Right lung (tissue), 5 donors: ENCODE results near the gene TMEM179. TPM values are rescaled to one million over a fixed set of nuclear protein-coding genes. Genes with fewer than 3 reads are reported as not detected.

Source experiments
- DNase-seq, 2 donors: peaks; one replicate each; pipeline ENCODE4 v3.0.0-alpha.2; 2013
- polyA plus RNA-seq, 5 donors: library from polyadenylated mRNA; unstranded; fragments of 120-200 nt; gene quantifications; one replicate each; pipeline versions ENCODE4 v1.2.1 to v1.2.3, GENCODE V29; 2013; ENCODE audit warnings: inconsistent platforms in 1 of 5, low replicate concordance in 1 of 5; ENCODE audit not compliant: insufficient read length in 5 of 5, insufficient read depth in 1 of 5

TMEM179 gene
- polyA plus RNA-seq, 5 donors, result 1.1 to 1.8 (median 1.4) TPM

GRCh38 chr14:104600141-104600643 is 4.4 kb downstream of the TMEM179 start:
- DNase-seq, result no peak

DNA sequence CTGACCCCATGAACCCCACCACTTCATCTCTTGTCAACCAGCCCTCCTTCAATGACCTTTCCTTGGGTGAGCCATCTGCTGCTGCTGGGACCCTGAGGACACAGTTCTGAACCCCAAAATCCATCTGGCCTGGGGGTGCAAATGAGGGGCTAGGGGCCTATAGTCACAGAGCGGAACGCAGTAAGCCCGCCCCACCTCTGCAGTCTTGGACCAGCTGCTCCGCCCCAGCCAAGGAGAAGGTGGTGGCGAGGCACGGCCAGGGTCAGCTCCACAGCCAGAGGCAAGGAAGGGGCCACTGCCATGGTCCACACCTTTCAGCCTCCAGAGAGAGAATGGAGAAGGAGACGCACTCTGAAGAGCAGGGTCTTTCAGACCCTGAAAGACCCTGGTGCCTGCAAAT is 5.1 kb downstream of the TMEM179 start:
- DNase-seq, result no peak

DNA sequence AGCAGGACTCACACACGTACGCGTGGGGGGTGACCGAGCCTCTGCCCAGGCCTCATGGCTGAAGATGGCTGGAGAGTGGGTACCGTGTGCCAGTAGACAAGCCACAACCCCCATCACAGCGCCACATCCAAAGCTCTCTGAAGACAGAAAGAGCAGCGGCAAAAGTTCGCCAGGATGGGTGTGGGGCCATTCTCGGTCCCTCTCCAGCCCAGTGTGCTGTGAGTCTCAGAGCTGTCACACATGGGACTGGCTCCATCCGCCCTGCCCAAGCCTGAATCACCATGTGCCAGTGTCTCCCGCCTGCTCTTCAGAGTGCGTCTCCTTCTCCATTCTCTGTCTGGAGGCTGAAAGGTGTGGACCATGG is 5.7 kb downstream of the TMEM179 start:
- no peak for DNase-seq

GRCh38 chr14:104598039-104598909 is 6.3 kb downstream of the TMEM179 start:
- DNase-seq, result no peak

- no peak for DNase-seq
Measured at GRCh38 chr14:104597576-104597975, 7.0 kb downstream of the TMEM179 start.

- no peak for DNase-seq
Measured at GRCh38 chr14:104596927-104597351, 7.6 kb downstream of the TMEM179 start.

DNA sequence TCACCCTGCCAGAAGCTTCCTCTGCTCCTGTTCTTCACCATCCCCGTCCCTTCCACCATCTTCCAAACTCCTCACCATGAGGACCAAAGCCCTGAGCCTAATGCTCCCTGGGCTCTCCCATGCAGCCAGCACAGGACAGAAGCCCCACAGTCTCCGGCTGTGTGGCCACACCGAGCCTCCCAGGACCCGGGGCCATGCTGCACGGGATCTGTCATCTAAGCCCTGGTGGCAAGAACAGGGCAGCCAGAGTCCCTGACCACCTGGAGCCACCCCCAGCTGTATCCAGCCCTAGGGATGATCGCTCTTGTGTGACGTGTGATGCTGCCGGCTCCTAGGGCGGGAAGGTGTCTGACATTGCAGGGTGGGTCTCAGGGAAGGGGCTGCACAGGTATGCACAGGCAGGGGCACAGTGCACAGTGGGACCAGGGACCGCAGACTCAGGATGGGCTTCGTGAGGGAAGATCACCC is 8.1 kb downstream of the TMEM179 start:
- DNase-seq, result no peak

DNA sequence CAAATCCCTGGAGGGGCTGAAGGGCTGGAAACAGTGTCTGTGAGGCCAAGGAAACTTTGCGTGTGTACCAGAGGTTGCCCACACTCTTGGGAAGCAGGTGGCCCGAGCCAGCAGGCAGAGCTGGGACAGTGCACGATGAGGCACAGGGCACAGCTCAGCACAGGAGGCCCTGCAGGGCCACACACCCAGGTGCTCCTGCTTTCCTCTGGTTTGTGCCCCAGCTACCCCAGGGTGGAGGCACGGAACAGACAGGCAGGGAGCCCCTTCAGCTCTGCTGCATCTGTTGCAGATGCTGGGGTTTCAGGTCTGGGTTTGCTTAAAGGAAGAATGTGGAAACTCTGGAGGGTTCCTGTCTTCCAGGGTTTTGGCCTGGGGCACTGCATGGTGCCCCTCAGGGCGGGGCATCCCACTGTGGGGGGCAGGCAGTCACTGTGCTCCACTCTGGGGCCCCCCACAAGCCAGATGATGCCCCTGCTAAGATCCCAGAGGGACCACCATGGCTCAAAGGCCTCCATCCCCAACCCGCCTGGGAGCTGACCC is 8.6 kb downstream of the TMEM179 start:
- no peak for DNase-seq

- no peak for DNase-seq
Measured at GRCh38 chr14:104595116-104595675, 9.4 kb downstream of the TMEM179 start.

- DNase-seq, result no peak
Measured at GRCh38 chr14:104594310-104595046, 10.1 kb downstream of the TMEM179 start.

DNA sequence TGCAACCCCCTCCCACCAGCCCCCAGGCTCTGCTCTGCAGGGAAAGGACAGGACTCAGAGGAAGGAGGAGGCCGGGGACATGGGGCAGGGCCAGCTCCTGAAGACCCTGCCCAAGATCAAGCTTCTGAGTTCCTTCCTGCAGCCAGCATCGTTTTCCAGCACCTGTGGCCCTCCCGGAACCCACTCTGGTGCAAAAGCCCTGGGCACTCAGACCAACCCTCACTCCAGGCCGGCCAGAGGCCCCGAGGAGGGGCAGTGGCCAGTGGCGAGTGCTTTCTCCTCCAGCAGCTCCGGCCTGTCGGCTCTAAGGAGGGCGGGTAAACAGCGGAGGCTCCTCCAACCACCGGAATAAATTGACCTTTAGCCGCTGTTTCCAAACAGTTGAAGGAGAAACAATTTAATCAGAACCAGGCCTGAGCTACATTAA is 10.8 kb downstream of the TMEM179 start:
- no peak for DNase-seq

DNA sequence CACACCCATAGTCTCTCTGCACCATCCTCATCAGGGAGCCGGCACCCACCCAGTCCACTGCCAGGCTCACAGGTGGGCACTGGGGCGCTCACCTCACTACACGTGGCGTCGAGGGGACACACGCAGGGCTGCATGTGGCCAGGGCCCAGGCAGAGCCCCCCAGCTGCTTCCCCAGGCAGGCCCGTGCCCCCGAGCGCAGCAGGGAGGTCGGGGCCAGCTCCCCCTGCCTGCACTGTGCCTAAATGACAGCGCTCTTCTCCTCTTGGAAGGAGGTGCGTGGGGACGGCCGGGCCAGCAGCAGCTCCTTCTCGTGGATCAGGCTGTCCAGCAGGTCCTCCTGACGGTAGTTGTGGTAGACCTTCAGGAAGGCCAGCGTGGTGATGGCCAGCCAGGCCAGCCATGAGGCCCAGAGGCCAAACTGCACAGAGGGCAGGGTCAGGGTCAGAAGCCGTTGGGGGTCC is 11.3 kb downstream of the TMEM179 start:
- DNase-seq, result no peak

DNA sequence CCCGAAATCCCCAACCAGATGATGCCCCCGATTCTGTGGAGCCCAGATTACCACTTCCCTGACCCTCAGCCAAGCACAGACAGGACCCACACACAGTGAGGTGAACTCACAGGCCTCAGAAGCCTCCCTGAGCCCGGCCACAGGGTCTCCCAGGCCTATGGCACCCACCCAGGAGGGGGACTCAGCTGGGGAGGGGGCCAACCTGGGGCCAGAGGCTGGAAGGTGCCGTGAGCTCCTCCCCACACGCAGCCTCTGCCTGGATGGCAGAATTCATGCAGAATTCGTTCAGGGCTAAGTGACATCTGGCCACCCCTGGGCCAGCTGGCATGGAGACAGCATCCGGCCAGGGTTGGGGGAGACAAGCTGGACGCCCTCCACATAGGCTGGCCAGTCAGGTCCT is 11.8 kb downstream of the TMEM179 start:
- DNase-seq, result no peak

GRCh38 chr14:104592292-104592672 is 12.3 kb downstream of the TMEM179 start:
- no peak for DNase-seq

DNA sequence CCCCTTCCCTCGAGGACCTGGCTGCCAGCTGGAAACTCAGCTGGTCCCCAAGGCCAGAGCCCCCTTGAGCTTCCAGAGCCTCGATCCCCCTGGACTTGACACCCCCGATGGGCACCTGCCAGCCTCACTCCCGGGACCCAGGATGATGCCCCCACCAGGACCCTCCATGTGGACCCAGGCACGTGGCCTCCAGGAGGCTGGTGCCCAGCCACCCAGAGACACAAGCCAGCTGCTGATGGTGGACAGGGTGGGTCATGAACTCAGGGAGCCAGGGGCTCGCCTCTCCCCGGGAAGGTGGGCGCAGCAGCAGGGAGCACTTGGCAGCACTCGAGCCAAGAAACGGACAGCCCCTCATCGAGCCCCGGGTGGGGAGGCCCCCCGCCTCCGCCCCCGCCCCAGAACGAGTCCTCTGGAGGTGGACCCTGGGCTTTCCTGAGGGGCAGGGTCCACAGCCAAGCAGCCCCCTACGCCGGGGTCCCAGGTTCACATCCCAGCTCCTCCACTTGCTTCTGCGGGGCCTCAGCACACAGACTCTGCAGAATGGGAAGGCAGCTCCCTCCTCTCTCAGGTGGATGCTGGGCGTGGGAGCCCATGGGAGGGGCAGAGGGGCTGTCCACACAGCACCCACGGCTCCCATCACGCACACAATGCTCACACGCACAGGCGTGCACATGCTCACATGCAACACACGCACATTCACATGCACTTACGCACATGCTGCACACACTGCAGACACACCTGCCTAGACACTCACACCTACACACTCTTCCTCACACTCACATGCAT is 12.9 kb downstream of the TMEM179 start:
- no peak for DNase-seq

DNA sequence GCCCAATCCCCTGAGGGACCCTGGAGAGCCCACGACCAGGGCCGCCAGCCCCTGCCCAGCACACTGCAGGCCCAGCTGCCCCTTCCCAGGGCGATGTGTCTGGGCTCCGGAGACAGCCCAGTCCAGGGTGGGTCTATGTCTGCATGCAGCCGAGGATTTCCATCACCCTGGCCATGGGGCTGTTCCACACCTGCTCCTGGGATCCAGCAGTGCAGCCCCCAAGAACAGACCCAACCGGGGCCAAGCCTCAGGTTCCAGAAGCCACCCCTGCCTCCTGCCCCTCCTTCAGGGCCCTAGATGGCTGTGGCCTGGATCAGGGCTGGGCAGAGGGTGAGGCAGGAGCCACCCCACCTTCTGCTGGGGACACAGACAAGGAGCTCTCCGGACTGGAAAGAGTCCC is 13.5 kb downstream of the TMEM179 start:
- DNase-seq, result no peak

DNA sequence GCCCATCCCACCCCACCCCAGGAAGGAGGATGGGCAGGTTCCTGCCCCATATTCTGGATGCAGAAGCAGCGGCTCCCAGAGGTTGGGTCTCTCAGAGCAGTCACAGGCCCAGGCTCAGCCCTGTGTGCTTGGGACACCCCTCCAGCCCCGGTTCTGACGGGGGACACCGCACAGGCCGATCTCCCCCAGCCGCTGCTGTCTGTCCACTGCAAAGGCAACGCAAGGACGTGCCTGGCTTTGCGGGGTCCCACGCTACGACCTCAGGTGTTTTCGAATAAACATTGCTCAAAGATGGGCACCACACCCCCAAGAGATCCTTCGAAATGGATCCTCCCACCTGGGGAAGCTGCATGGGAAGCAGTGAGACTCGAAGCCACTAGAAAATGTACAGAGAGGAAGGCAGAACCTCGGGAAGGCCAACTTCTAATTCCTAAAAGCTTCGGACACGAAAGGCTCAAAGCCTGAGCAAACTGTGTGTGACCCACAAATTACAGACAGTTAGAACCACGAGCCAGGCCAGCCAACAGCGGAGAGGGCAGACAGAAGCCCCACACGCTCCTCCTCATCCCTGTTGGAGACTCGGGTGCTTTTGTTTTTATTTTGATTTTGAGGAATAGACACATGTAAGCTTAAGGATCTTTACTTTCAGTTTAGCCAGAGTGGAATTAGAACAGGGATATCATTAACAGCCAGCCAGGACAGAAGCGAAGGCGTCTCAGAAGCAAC is 14.2 kb downstream of the TMEM179 start:
- no peak for DNase-seq

- DNase-seq, result no peak
Measured at GRCh38 chr14:104589338-104590195, 15.0 kb downstream of the TMEM179 start.

- no peak for DNase-seq
Measured at GRCh38 chr14:104588066-104588857, 16.3 kb downstream of the TMEM179 start.
